ENCODE measurements around the gene ZCRB1. TPM values are rescaled to one million over a fixed set of nuclear protein-coding genes. Genes with fewer than 3 reads are reported as not detected.

Gene ZCRB1
- total and polyA plus RNA-seq, 2 of the 4 experiments (the other 2 are of a cell fraction): 19.7 to 28.1 TPM

- WGBS, 2 experiments (ENCODE audit: extremely low coverage in 2 of 2, insufficient read length in 1 of 2): no CpG with 5 or more reads among the region's 3 CpGs
- dilution Hi-C loops (cut with HindIII; ENCODE audit: low sequenced_read_pairs, unreplicated experiment): no loop called here
- Histone ChIP-seq H3K56ac (ENCODE audit: extremely low read depth, insufficient read depth, low read length) (no peak overlapping the region), H3K9me1 (ENCODE audit: insufficient read depth, low read length) (no peaks in the 10 kb centered on the region), H3K4me3 (ENCODE audit: insufficient read depth, low read depth, low read length) (no peak overlapping the region), H3K27me3 (ENCODE audit: control insufficient read depth, insufficient read depth, low read length) (peaks cover 3% of the 10 kb centered on the region), H3K9ac (ENCODE audit: low read depth, low read length) (no peak overlapping the region), H3K36me3 (ENCODE audit: control insufficient read depth, insufficient read depth, low read length) (no peaks in the 10 kb centered on the region), H2BK5ac (ENCODE audit: low read depth, low read length, poor library complexity, severe bottlenecking) (no peak overlapping the region), H4K91ac (ENCODE audit: insufficient read depth, low read depth, low read length) (no peak overlapping the region), H2BK120ac (ENCODE audit: low read depth, low read length) (no peak overlapping the region), H2AK5ac (ENCODE audit: low read depth, low read length) (no peak overlapping the region), H4K5ac (ENCODE audit: low read depth, low read length) (no peak overlapping the region), H3K9me3 (ENCODE audit: control insufficient read depth, insufficient read depth, low read length) (no peaks in the 10 kb centered on the region), H2AFZ (replicated peaks; ENCODE audit: low read length, poor library complexity) (no peak overlapping the region), H2BK15ac (ENCODE audit: low read depth, low read length) (no peak overlapping the region), H3K23ac (ENCODE audit: low read depth, low read length) (no peak overlapping the region), H3K4me2 (ENCODE audit: low read depth, low read length) (no peak overlapping the region), H2AK9ac (replicated peaks; ENCODE audit: low read depth, low read length, poor library complexity) (no peak overlapping the region), H4K8ac (ENCODE audit: low read depth in 2 of 2, low read length in 2 of 2) (no peak overlapping the region), H3K14ac (replicated peaks; ENCODE audit: low read depth, low read length) (no peak overlapping the region), H3K27ac (ENCODE audit: insufficient read depth, low read length) (no peak overlapping the region), H4K20me1 (ENCODE audit: insufficient read depth, low read length) (no peaks in the 10 kb centered on the region), H3K79me1 (ENCODE audit: low read depth in 1 of 2, low read length in 2 of 2) (no peaks in the 10 kb centered on the region), H3K4me1 (ENCODE audit: control insufficient read depth, insufficient read depth, low read length) (no peaks in the 10 kb centered on the region), H3K4ac (ENCODE audit: low read depth, low read length) (no peak overlapping the region), H3K18ac (ENCODE audit: low read depth, low read length) (no peak overlapping the region), H2BK20ac (ENCODE audit: low read depth, low read length) (no peak overlapping the region)
- intact Hi-C loops (cut with micrococcal nuclease): no loop called here
- POLR2A ChIA-PET (ENCODE audit: unreplicated experiment): no interaction called here
- CTCF ChIA-PET: no interaction called here
- TF ChIP-seq NFE2L2 (IDR thresholded peaks at IDR 0.05; ENCODE audit: low read depth, low read length) (no peak), MXI1 (IDR thresholded peaks at IDR 0.05; ENCODE audit: borderline replicate concordance, low read depth, low read length) (no peak), POLR2A (IDR thresholded peaks at IDR 0.05; ENCODE audit: low read depth, low read length) (no peak), RCOR1 (IDR thresholded peaks at IDR 0.05; ENCODE audit: insufficient replicate concordance, low read length) (no peak), CHD1 (IDR thresholded peaks at IDR 0.05; ENCODE audit: low read depth, low read length) (no peak), MAFK (IDR thresholded peaks at IDR 0.05; ENCODE audit: low read depth, low read length) (no peak), CTCF (conservative IDR thresholded peaks at IDR 0.05; ENCODE audit: low read depth, low read length) (no peak), RFX5 (IDR thresholded peaks at IDR 0.05; ENCODE audit: low read depth, low read length) (no peak), SMC3 (IDR thresholded peaks at IDR 0.05; ENCODE audit: low read depth, low read length) (no peak), CEBPB (IDR thresholded peaks at IDR 0.05; ENCODE audit: low read depth, low read length) (no peak)
- DNase-seq (no peak), ATAC-seq (ENCODE audit: low read depth) (no peak)
- BruUV-seq (replicated peaks): no TSS peak
- in situ Hi-C loops (cut with MboI; ENCODE audit: low sequenced_read_pairs): no loop called here
These were observed 44.0 kb downstream of the ZCRB1 start for GRCh38 chr12:42281844-42282243.

Measured in IMR-90 (cell line).